ENCODE results near the gene PTPN20.

GRCh38 chr10:47041396-47042198 is 130.4 kb downstream of the PTPN20 start:
- TF ChIP-seq POLR2A (IDR thresholded peaks at IDR 0.05) (no peak), EP300 (IDR thresholded peaks at IDR 0.05) (no peak)
- TF ChIP-seq, protein P1, sequence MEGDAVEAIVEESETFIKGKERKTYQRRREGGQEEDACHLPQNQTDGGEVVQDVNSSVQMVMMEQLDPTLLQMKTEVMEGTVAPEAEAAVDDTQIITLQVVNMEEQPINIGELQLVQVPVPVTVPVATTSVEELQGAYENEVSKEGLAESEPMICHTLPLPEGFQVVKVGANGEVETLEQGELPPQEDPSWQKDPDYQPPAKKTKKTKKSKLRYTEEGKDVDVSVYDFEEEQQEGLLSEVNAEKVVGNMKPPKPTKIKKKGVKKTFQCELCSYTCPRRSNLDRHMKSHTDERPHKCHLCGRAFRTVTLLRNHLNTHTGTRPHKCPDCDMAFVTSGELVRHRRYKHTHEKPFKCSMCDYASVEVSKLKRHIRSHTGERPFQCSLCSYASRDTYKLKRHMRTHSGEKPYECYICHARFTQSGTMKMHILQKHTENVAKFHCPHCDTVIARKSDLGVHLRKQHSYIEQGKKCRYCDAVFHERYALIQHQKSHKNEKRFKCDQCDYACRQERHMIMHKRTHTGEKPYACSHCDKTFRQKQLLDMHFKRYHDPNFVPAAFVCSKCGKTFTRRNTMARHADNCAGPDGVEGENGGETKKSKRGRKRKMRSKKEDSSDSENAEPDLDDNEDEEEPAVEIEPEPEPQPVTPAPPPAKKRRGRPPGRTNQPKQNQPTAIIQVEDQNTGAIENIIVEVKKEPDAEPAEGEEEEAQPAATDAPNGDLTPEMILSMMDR (IDR thresholded peaks at IDR 0.05): no peak

All from tibial nerve (tissue), 4 donors.